ENCODE data around the gene NDUFS7. TPM values are rescaled to one million over a fixed set of nuclear protein-coding genes. Genes with fewer than 3 reads are reported as not detected.

NDUFS7 gene
- total and polyA plus RNA-seq, 9 of the 15 experiments (the other 6 are each of a cell fraction or from before 2014, with no cell fraction given) = 6.0 to 271 (median 60.6) TPM

DNA sequence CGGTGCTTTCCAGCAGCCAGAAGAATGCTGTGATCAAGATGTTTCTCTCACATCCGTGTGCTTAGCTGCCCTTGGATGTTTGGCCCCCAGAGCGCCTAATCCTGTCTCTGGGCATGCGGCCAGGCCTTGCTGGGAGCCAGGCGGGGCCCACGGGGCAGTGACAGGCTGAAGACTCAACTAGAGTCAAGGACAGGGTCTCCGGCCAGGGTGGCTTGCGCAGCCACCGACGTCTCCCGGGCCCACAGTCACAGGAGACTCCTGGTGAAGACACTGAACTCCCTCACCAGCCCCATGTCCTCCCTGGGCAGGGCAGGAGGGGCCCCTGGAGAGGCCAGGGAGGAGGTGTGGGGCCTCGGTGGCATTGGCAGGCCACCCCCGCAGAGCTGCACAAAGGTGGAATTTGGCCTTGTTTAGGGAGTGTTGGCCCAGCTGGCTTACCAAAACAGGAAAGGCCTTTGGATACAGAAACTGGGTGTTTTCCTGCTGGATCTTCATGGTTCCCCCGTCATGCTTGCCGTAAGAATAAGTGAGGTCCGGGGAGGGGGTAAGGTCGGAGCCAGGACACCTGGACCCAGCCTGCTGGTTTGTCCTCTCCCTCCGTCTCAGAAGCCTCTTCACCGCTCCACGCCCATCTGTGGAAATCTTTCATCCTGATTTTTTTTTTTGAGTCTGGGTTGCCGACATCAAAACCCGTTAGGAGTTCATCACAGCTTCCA, 10.0 kb upstream of the NDUFS7 start (continued):
- TF ChIP-seq, protein P1, sequence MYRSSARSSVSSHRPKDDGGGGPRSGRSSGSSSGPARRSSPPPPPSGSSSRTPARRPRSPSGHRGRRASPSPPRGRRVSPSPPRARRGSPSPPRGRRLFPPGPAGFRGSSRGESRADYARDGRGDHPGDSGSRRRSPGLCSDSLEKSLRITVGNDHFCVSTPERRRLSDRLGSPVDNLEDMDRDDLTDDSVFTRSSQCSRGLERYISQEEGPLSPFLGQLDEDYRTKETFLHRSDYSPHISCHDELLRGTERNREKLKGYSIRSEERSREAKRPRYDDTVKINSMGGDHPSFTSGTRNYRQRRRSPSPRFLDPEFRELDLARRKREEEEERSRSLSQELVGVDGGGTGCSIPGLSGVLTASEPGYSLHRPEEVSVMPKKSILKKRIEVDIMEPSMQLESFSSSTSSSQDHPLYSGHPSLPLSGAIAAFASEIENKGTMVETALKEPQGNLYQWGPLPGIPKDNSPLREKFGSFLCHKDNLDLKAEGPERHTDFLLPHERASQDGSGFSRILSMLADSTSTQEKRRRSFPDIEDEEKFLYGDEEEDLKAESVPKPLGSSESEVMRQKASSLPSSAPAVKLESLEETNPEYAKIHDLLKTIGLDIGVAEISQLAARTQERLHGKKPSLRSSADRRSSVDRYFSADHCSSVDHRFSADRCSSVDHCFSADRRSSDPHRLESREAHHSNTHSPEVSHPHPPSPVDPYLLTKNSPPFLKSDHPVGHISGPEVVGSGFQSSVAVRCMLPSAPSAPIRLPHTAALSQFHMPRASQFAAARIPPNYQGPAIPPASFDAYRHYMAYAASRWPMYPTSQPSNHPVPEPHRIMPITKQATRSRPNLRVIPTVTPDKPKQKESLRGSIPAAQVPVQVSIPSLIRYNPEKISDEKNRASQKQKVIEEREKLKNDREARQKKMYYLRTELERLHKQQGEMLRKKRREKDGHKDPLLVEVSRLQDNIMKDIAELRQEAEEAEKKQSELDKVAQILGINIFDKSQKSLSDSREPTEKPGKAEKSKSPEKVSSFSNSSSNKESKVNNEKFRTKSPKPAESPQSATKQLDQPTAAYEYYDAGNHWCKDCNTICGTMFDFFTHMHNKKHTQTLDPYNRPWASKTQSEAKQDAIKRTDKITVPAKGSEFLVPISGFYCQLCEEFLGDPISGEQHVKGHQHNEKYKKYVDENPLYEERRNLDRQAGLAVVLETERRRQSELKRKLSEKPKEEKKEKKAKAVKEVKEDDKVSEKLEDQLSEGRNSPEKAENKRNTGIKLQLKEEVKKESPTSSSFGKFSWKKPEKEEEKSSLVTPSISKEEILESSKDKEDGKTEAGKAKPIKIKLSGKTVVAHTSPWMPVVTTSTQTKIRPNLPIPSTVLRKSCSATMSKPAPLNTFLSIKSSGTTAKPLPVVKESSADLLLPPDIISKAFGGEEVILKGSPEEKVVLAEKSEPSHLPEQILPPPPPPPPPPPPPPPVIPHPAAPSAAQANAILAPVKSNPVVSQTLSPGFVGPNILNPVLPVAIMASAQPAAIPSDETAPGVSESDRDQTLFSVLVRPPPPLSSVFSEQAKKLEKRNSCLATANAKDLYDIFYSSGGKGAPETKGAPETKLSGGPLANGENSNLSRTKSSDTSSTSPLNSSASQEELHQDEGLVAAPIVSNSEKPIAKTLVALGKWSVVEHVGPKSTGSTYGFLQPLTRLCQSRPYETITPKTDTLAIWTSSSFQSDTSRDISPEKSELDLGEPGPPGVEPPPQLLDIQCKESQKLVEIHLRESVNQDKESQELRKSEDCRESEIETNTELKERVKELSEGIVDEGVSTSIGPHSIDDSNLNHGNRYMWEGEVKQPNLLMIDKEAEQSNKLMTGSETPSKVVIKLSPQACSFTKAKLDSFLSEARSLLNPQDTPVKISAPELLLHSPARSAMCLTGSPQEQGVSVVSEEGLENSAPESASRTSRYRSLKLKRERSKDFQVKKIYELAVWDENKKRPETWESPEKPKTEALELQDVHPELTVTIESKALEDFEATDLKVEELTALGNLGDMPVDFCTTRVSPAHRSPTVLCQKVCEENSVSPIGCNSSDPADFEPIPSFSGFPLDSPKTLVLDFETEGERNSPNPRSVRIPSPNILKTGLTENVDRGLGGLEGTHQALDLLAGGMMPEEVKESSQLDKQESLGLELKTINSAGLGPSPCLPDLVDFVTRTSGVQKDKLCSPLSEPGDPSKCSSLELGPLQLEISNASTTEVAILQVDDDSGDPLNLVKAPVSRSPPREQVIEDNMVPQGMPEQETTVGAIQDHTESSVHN (IDR thresholded peaks at IDR 0.05; ENCODE audit: borderline replicate concordance in 1 of 2, low read depth in 1 of 2) = no peak
